B cell (primary cell): ENCODE measurements around the gene SMTN. TPM values are rescaled to one million over a fixed set of nuclear protein-coding genes. Genes with fewer than 3 reads are reported as not detected.
A peak's percentile ranks its signal among the peaks of the same experiment; 100 is the strongest.
"Not testable (repeated sequence)": the region's sequence is repeated elsewhere in the genome, so short reads cannot be mapped to it uniquely, and the experiment has no call there.

Experiments
- ATAC-seq: fragments of 200-7000 bp; cut with Tn5 transposase; one replicate; pipeline ENCODE4 v1.10.0; 2021; ENCODE audit warnings: low read depth, mild to moderate bottlenecking, moderate number of reproducible peaks, moderate library complexity
- CTCF ChIA-PET: fragments of 350-600 bp; sonication (Branson Sonifier 250); formaldehyde crosslinking; loops from one replicate; lab custom pipeline; 2021; ENCODE audit warnings: antibody characterized with exemption, inconsistent platforms; lab: Charles Lee
- POLR2A ChIA-PET: fragments of 350-600 bp; sonication (Branson Sonifier 250); formaldehyde crosslinking; loops from one replicate; lab custom pipeline; 2021; ENCODE audit warnings: antibody characterized with exemption; lab: Charles Lee
- DNase-seq: peaks from one replicate; pipeline ENCODE4 v3.0.0; 2013
- H2AFZ ChIP-seq: 2 replicates; pipeline ENCODE4 v1.6.1; 2012; ENCODE audit warnings: mild to moderate bottlenecking, low read depth, low read length; ENCODE audit not compliant: insufficient read depth, poor library complexity, severe bottlenecking
- H3K27ac ChIP-seq, 2 donors: 1 replicate in 1 of 2; 2 replicates in 1 of 2; pipeline ENCODE4 v1.5.1; 2012 to 2013; ENCODE audit warnings: low read length in 2 of 2, mild to moderate bottlenecking in 2 of 2, moderate library complexity in 1 of 2
- H3K27me3 ChIP-seq, 4 experiments: fragments of 200-600 bp in 1 of 4; sonication (generic) in 1 of 4; replicated peaks in 1 of 4; 1 replicate in 2 of 4; 2 replicates in 2 of 4; pipeline versions ENCODE4 v1.6.1 to v1.7.0; 2013 to 2016; ENCODE audit warnings: low read length in 3 of 4, mild to moderate bottlenecking in 2 of 4, mixed read lengths in 1 of 4, moderate library complexity in 1 of 4; ENCODE audit not compliant: insufficient read depth in 4 of 4, control insufficient read depth in 3 of 4; ENCODE audit errors: control extremely low read depth in 1 of 4
- H3K36me3 ChIP-seq, 2 experiments: replicated peaks in 1 of 2; 1 replicate in 1 of 2; 2 replicates in 1 of 2; pipeline versions ENCODE4 v1.6.1 to v1.7.1; 2013; ENCODE audit warnings: low read length in 1 of 2; ENCODE audit not compliant: insufficient read depth in 2 of 2, control insufficient read depth in 1 of 2; ENCODE audit errors: control extremely low read depth in 1 of 2, extremely low read depth in 1 of 2
- H3K4me1 ChIP-seq, 2 donors: fragments of 200-600 bp in 1 of 2; sonication (generic) in 1 of 2; 1 replicate in 1 of 2; 2 replicates in 1 of 2; pipeline versions ENCODE4 v1.5.1 to v1.6.1; 2013 to 2017; ENCODE audit warnings: low read length in 2 of 2; ENCODE audit not compliant: control insufficient read depth in 2 of 2, insufficient read depth in 2 of 2
- H3K4me2 ChIP-seq: replicated peaks from 2 replicates; pipeline ENCODE3; 2012; ENCODE audit warnings: mild to moderate bottlenecking, low read depth, low read length; ENCODE audit not compliant: poor library complexity, severe bottlenecking
- H3K4me3 ChIP-seq, 5 experiments: fragments of 200-600 bp in 1 of 5; sonication (generic) in 1 of 5; 1 replicate in 3 of 5; 2 replicates in 2 of 5; pipeline versions ENCODE4 v1.5.1 to v1.7.0; 2011 to 2016; ENCODE audit warnings: low read length in 4 of 5, mild to moderate bottlenecking in 4 of 5, low read depth in 2 of 5, control low read depth in 1 of 5, moderate library complexity in 1 of 5; ENCODE audit not compliant: insufficient read depth in 1 of 5; ENCODE audit errors: control extremely low read depth in 1 of 5, extremely low read depth in 1 of 5
- H3K79me2 ChIP-seq: fragments of 200-600 bp; sonication (generic); one replicate; pipeline ENCODE4 v1.6.0; 2016; ENCODE audit warnings: low read length; ENCODE audit not compliant: control insufficient read depth, insufficient read depth
- H3K9ac ChIP-seq: fragments of 200-600 bp; sonication (generic); 2 replicates; pipeline ENCODE4 v1.6.1; 2017; ENCODE audit warnings: mild to moderate bottlenecking, low read length, moderate library complexity
- H3K9me3 ChIP-seq, 3 donors: one replicate each; pipeline versions ENCODE4 v1.6.1 to v1.7.1; 2013; ENCODE audit warnings: low read length in 2 of 3; ENCODE audit not compliant: control insufficient read depth in 2 of 3, insufficient read depth in 1 of 3; ENCODE audit errors: control extremely low read depth in 1 of 3
- H4K20me1 ChIP-seq: 2 replicates; pipeline ENCODE4 v1.6.0; 2012; ENCODE audit warnings: mild to moderate bottlenecking, low read length; ENCODE audit not compliant: insufficient read depth, control insufficient read depth, poor library complexity, severe bottlenecking
- H3K27ac Mint-ChIP-seq: one replicate; pipeline ENCODE4 v1.8.0; 2021; ENCODE audit warnings: mixed read lengths
- H3K27me3 Mint-ChIP-seq: one replicate; pipeline ENCODE4 v1.8.0; 2021; ENCODE audit warnings: mixed read lengths
- H3K4me1 Mint-ChIP-seq: one replicate; pipeline ENCODE4 v1.8.0; 2021; ENCODE audit warnings: mixed read lengths
- H3K4me3 Mint-ChIP-seq: one replicate; pipeline ENCODE4 v1.8.0; 2021; ENCODE audit warnings: mixed read lengths
- H3K9me3 Mint-ChIP-seq: one replicate; pipeline ENCODE4 v1.8.0; 2022; ENCODE audit warnings: mixed read lengths; ENCODE audit not compliant: insufficient read depth
- EZH2 ChIP-seq: IDR thresholded peaks from 2 replicates; pipeline ENCODE4 v1.6.1; 2012; ENCODE audit warnings: borderline replicate concordance, low read depth, mild to moderate bottlenecking, moderate library complexity, low read length; ENCODE audit not compliant: insufficient read depth, poor library complexity, severe bottlenecking
- WGBS: methylation state at CpG from one replicate; pipeline ENCODE4 v1.1.5; 2013; ENCODE audit warnings: missing lambda C conversion rate; ENCODE audit not compliant: insufficient coverage; 5-methylcytosine and 5-hydroxymethylcytosine counted together
- intact Hi-C: fragments of 100-400 bp; cut with micrococcal nuclease; formaldehyde crosslinking; loops from one replicate; pipeline ENCODE4 v1.10.0; 2022
- polyA plus RNA-seq: library from polyadenylated mRNA; depleted of rRNA; stranded (reverse); fragments of >200 nt; gene quantifications from 2 replicates; pipeline ENCODE4 v1.2.3, GENCODE V29; 2012
- total RNA-seq, 2 donors: library from RNA; stranded (reverse); fragments of 120-200 nt in 1 of 2; gene quantifications; 1 replicate in 1 of 2; 2 replicates in 1 of 2; pipeline versions ENCODE4 v1.2.3 to v1.2.4, GENCODE V29; 2013 to 2022
- TF ChIP-seq, protein P1 (sequence below): fragments of 200-600 bp; IDR thresholded peaks from one replicate; pipeline ENCODE4 v1.8.0; 2022; ENCODE audit warnings: antibody characterized with exemption, mild to moderate bottlenecking

The SMTN gene
- total and polyA plus RNA-seq, 2 donors (not counting 1 experiment from before 2014, with no cell fraction given), result 4.0 to 7.0 TPM

DNA sequence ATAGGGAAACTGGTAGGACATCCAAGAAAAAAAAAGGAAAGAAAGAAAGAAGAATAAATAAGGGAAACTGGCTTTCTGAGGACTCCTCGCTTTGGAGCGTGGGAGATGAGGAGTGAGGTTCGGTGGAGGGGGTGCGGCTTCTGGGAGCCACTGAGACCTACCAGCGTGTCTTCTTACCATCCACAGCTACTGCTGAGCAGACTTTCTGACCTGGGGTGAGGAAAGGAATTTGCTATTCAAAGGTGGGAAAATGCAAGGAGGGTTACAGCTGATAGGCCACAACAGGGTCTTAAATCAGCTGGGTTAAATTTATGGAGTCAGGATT lies 26.7 kb downstream of the SMTN start:
- ChIA-PET CTCF (interaction anchor here (0.7 to 2.9 kb wide), 12 partner anchors 15 to 192 kb away, joined by 3 to 14 read pairs (median 4); partner anchors contain the start of genes MORC2 and TUG1), POLR2A (interaction anchor here (1.0 kb wide), 1 partner anchor 23 kb away, joined by 6 read pairs; no protein-coding TSS in a partner anchor)
- Histone ChIP-seq H3K27me3 (no peaks in the 10 kb centered on the region), H3K4me3 (peak overlapping the region; percentile 42 to 91 (median 72)), H3K27ac (peak overlapping the region in 1 of 2 donors; percentile 57), H3K9ac (peak overlapping the region; percentile 90), H3K36me3 (no peaks in the 10 kb centered on the region), H3K4me2 (peak overlapping the region; percentile 99), H3K4me1 (peaks cover 16 to 17% of the 10 kb centered on the region in 2 donors), H2AFZ (peak overlapping the region; percentile 96), H3K79me2 (no peaks in the 10 kb centered on the region), H3K9me3 (peaks cover 0 to 5% (median 0%) of the 10 kb centered on the region in 3 donors), H4K20me1 (no peaks in the 10 kb centered on the region)
- TF ChIP-seq, protein P1, sequence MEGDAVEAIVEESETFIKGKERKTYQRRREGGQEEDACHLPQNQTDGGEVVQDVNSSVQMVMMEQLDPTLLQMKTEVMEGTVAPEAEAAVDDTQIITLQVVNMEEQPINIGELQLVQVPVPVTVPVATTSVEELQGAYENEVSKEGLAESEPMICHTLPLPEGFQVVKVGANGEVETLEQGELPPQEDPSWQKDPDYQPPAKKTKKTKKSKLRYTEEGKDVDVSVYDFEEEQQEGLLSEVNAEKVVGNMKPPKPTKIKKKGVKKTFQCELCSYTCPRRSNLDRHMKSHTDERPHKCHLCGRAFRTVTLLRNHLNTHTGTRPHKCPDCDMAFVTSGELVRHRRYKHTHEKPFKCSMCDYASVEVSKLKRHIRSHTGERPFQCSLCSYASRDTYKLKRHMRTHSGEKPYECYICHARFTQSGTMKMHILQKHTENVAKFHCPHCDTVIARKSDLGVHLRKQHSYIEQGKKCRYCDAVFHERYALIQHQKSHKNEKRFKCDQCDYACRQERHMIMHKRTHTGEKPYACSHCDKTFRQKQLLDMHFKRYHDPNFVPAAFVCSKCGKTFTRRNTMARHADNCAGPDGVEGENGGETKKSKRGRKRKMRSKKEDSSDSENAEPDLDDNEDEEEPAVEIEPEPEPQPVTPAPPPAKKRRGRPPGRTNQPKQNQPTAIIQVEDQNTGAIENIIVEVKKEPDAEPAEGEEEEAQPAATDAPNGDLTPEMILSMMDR, result no peak
- TF ChIP-seq EZH2, result no peak
- Mint-ChIP-seq H3K27ac (peak overlapping the region; percentile 86), H3K27me3 (no peaks in the 10 kb centered on the region), H3K9me3 (no peaks in the 10 kb centered on the region), H3K4me1 (peaks cover 22% of the 10 kb centered on the region), H3K4me3 (peak overlapping the region; percentile 96)
- peak; percentile 19 for ATAC-seq
- 0% methylated on average over 4 of the region's 5 CpGs for WGBS
- no peak for DNase-seq
- intact Hi-C loops, result loop anchor here (1.0 to 2.0 kb wide), 5 partner anchors 24 to 139 kb away; partner anchors contain the start of genes LIMK2, RNF185 and TUG1

DNA sequence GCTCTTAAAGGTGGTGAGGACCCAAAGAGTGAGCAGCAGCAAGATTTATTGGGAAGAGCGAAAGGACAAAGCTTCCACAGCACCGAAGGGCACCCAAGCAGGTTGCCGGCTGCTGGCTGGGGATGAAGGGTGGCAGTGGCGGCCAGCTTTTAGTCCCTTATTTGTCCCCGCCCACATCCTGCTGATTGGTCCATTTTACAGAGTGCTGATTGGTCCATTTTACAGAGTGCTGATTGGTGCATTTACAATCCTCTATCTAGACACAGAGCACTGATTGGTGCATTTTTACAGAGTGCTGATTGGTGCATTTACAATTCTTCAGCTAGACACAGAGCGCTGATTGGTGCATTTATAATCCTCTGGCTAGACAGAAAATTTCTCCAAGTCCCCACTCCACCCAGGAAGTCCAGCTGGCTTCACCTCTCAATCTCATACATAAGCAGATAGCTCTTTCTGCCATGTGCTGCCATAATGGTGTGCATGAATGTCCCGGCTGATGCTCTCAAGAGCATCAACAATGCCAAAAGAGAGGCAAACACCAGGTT lies 31.5 kb downstream of the SMTN start:
- H3K27ac Mint-ChIP-seq, H3K4me3 ChIP-seq, H3K36me3 ChIP-seq, H3K4me3 Mint-ChIP-seq, H3K9me3 Mint-ChIP-seq, H3K9ac ChIP-seq, H3K79me2 ChIP-seq, intact Hi-C loops, DNase-seq, H3K4me2 ChIP-seq, CTCF ChIA-PET, H3K4me1 Mint-ChIP-seq, H3K4me1 ChIP-seq, H3K27ac ChIP-seq, H4K20me1 ChIP-seq, ATAC-seq, H2AFZ ChIP-seq, H3K27me3 Mint-ChIP-seq, H3K27me3 ChIP-seq, POLR2A ChIA-PET, H3K9me3 ChIP-seq: not testable (repeated sequence)
- 98% methylated on average over 5 of the region's 7 CpGs for WGBS
